Activated T-helper 2 cell treated with anti-CD3 and anti-CD28 coated beads, Interferon-gamma antibody, Interleukin-2, Interleukin-4, amounts not matched to agents 10 μg/mL and 5 μg/mL and 100 μg/mL, durations not matched to agents 14 hours and 24 hours and 36 hours (primary cell): ENCODE measurements around the gene PPAT. TPM values are rescaled to one million over a fixed set of nuclear protein-coding genes. Genes with fewer than 3 reads are reported as not detected.
A peak's percentile ranks its signal among the peaks of the same experiment; 100 is the strongest.

Experiments used
- DNase-seq: peaks from one replicate; pipeline ENCODE4 v3.0.0; 2021; ENCODE audit warnings: low spot score
- H3K27ac Mint-ChIP-seq: one replicate; pipeline ENCODE4 v1.8.0; 2021; ENCODE audit warnings: mixed read lengths
- H3K27me3 Mint-ChIP-seq: one replicate; pipeline ENCODE4 v1.8.0; 2021; ENCODE audit warnings: low read depth, mixed read lengths
- H3K36me3 Mint-ChIP-seq: one replicate; pipeline ENCODE4 v1.8.0; 2021; ENCODE audit warnings: low read depth, mixed read lengths
- H3K4me1 Mint-ChIP-seq: one replicate; pipeline ENCODE4 v1.8.0; 2021; ENCODE audit warnings: low read depth, mixed read lengths
- H3K4me3 Mint-ChIP-seq: one replicate; pipeline ENCODE4 v1.8.0; 2021; ENCODE audit warnings: low read depth, mild to moderate bottlenecking, moderate library complexity, mixed read lengths
- H3K9me3 Mint-ChIP-seq: one replicate; pipeline ENCODE4 v1.8.0; 2021; ENCODE audit warnings: mixed read lengths
- intact Hi-C: fragments of 100-400 bp; cut with micrococcal nuclease; formaldehyde crosslinking; loops from one replicate; pipeline ENCODE4 v1.15.1; 2023
- total RNA-seq: library from RNA; stranded (reverse); gene quantifications from 2 replicates; pipeline ENCODE4 v1.2.3, GENCODE V29; 2022

The PPAT gene
- total RNA-seq, 1 donor from 2014 or later = 43.4 TPM

DNA sequence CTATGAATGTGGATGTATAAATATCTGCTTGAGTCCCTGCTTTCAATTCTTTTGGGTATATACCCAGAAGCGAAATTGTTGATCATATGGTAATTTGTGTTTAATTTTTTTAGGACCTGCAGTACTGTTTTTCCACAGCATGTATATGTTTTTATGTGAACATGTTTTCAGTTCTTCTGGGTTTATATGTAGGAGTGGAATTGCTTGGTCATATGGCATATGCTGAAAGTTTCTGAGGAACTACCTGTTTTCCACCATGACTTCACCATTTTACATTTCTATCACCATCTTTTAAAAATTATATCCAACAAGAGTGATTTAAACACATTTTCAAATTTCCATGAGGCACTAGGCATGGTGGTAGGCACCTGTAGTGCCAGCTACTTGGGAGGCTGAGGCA lies 8.2 kb downstream of the PPAT start:
- Mint-ChIP-seq H3K9me3 (peaks cover 4% of the 10 kb centered on the region), H3K4me1 (peaks cover 32% of the 10 kb centered on the region), H3K4me3 (no peak overlapping the region), H3K36me3 (peaks cover 17% of the 10 kb centered on the region), H3K27me3 (no peaks in the 10 kb centered on the region), H3K27ac (no peak overlapping the region)
- intact Hi-C loops = no loop called here
- DNase-seq = no peak

DNA sequence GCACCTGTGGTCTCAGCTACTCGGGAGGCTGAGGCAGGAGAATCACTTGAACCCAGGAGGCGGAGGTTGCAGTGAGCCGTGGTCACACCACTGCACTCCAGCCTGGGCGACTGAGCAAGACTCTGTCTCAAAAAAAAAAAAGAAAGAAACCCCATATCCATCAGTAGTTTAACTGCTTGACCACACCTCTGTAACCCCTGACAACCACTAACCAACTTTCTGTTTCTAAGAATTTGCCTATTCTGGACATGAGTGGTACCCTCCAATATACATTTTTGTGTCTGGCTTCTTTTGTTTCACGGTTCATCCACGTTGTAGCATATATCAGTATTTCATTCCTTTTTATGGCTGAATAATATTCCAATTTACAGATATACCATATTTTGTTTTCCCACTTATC lies 9.1 kb downstream of the PPAT start:
- intact Hi-C loops = no loop called here
- Mint-ChIP-seq H3K4me1 (peaks cover 24% of the 10 kb centered on the region), H3K27me3 (no peaks in the 10 kb centered on the region), H3K27ac (no peak overlapping the region), H3K4me3 (no peak overlapping the region), H3K36me3 (peaks cover 11% of the 10 kb centered on the region), H3K9me3 (peaks cover 4% of the 10 kb centered on the region)
- no peak for DNase-seq

- Mint-ChIP-seq H3K4me1 (peaks cover 19% of the 10 kb centered on the region), H3K27ac (no peak overlapping the region), H3K9me3 (peaks cover 4% of the 10 kb centered on the region), H3K36me3 (peaks cover 11% of the 10 kb centered on the region), H3K27me3 (no peaks in the 10 kb centered on the region), H3K4me3 (no peak overlapping the region)
- DNase-seq = no peak
- intact Hi-C loops = no loop called here
These were observed 9.9 kb downstream of the PPAT start for GRCh38 chr4:56425518-56425917.

DNA sequence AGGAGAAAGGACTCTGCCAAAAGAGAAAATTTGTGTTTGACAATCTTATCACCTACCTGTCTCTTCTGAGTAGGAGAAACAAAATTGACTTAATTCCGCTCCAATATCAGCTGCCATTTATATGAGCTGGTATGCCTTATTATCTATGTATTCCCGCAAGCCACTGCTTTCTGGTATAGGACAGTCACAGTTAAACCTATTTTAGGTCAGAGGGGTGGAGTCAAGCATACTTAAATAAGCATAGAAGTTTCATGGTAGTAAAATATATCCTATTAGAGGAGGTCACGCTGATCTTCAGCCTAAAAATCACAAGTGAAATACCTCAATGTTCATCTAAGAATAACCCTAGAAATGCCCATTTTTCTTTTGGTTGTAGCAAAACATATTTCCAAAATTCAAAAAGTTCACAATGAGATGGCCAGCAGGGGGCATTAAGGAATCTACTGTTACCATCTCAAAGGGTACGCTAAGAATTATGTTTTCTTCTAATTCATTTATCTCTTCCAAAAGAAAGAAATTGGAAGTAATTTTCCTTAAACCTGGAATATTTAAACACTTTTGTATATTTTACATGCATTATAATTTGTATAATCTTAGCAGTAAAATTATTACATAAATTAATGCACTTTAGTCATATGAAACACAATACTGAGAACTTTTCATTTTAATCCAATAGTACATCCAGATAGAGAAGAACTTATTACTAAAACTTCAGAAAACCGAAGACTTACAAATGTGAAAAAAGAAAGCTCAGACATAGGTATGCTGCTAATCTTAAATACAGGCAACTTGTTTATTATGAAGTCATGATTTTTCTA lies 10.5 kb downstream of the PPAT start:
- Mint-ChIP-seq H3K4me1 (peaks cover 17% of the 10 kb centered on the region), H3K27ac (no peak overlapping the region), H3K36me3 (peaks cover 11% of the 10 kb centered on the region), H3K4me3 (no peak overlapping the region), H3K27me3 (no peaks in the 10 kb centered on the region), H3K9me3 (peaks cover 4% of the 10 kb centered on the region)
- intact Hi-C loops = no loop called here
- no peak for DNase-seq

DNA sequence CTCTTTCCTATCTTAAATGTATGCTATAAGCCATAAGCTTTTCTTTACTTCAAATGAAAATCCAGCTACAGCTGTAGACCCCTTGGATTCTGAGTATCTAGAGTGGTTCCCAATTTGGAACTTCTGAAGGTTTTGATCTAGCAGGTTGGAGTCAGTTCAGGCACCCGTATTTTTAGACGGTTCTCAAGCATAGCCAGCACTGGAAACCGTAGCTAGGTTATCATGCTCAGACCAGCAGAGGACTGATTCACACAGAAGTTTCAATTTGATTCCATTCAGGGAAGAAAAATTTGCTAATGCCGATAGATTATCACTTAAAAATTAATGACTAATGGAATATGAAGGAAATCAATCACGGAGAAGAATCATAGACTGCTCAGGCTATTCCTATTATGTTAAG lies 11.2 kb downstream of the PPAT start:
- H3K36me3 Mint-ChIP-seq = peaks cover 11% of the 10 kb centered on the region

DNA sequence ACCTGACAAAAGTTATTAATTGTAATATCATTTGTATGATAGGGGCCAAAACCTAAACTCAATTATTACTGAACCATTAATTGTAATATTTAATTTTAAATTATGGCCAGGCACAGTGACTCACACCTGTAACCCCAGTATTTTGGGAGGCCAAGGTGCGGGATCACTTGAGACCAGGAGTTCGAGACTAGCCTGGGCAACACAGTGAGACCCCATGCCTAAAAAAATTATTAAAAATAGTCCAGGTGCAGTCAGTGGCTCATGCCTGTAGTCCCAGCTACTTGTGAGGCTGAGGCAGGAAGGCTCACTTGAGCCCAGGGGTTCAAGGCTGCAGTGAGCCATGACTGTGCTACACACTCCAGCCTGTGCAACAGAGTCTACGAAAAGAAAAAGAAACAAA lies 18.0 kb downstream of the PPAT start:
- Mint-ChIP-seq H3K27me3 (no peaks in the 10 kb centered on the region), H3K36me3 (peaks cover 2% of the 10 kb centered on the region), H3K4me1 (peaks cover 8% of the 10 kb centered on the region), H3K27ac (no peak overlapping the region), H3K4me3 (no peak overlapping the region), H3K9me3 (no peaks in the 10 kb centered on the region)
- intact Hi-C loops = no loop called here
- no peak for DNase-seq

More for the DNA sequence above, 11.2 kb downstream of the PPAT start:
- H3K27ac Mint-ChIP-seq = no peak overlapping the region
- intact Hi-C loops = no loop called here
- peaks cover 4% of the 10 kb centered on the region for H3K9me3 Mint-ChIP-seq
- H3K27me3 Mint-ChIP-seq = no peaks in the 10 kb centered on the region
- H3K4me1 Mint-ChIP-seq = peaks cover 10% of the 10 kb centered on the region
- H3K4me3 Mint-ChIP-seq = no peak overlapping the region
- DNase-seq = no peak

GRCh38 chr4:56416349-56416748 lies 19.1 kb downstream of the PPAT start:
- H3K4me1 Mint-ChIP-seq = peaks cover 8% of the 10 kb centered on the region
- no peak overlapping the region for H3K4me3 Mint-ChIP-seq
- H3K27ac Mint-ChIP-seq = no peak overlapping the region
- H3K9me3 Mint-ChIP-seq = no peaks in the 10 kb centered on the region
- no peak for DNase-seq
- intact Hi-C loops = no loop called here
- H3K27me3 Mint-ChIP-seq = no peaks in the 10 kb centered on the region
- H3K36me3 Mint-ChIP-seq = peaks cover 2% of the 10 kb centered on the region

GRCh38 chr4:56414135-56414670 lies 21.2 kb downstream of the PPAT start:
- no peak overlapping the region for H3K4me3 Mint-ChIP-seq
- no peak overlapping the region for H3K27ac Mint-ChIP-seq
- intact Hi-C loops = no loop called here

GRCh38 chr4:56410247-56411062 lies 25.0 kb downstream of the PPAT start:
- Mint-ChIP-seq H3K9me3 (no peaks in the 10 kb centered on the region), H3K27ac (peak overlapping the region; percentile 45), H3K4me3 (no peak overlapping the region), H3K27me3 (no peaks in the 10 kb centered on the region), H3K36me3 (peaks cover 25% of the 10 kb centered on the region), H3K4me1 (peaks cover 17% of the 10 kb centered on the region)
- intact Hi-C loops = loop anchor here (2.0 kb wide), 1 partner anchor 24 kb away; the partner anchor contains the start of gene AASDH
- no peak for DNase-seq

More at GRCh38 chr4:56414135-56414670, 21.2 kb downstream of the PPAT start:
- Mint-ChIP-seq H3K36me3 (peaks cover 2% of the 10 kb centered on the region), H3K9me3 (no peaks in the 10 kb centered on the region), H3K27me3 (no peaks in the 10 kb centered on the region), H3K4me1 (peaks cover 18% of the 10 kb centered on the region)
- DNase-seq = no peak

- DNase-seq = no peak
- Mint-ChIP-seq H3K27ac (no peak overlapping the region), H3K4me1 (peaks cover 17% of the 10 kb centered on the region), H3K4me3 (no peak overlapping the region), H3K36me3 (peaks cover 29% of the 10 kb centered on the region), H3K9me3 (no peaks in the 10 kb centered on the region), H3K27me3 (no peaks in the 10 kb centered on the region)
- intact Hi-C loops = loop anchor here (2.0 kb wide), 1 partner anchor 23 kb away; the partner anchor contains the start of gene AASDH
These were observed 25.8 kb downstream of the PPAT start for GRCh38 chr4:56409511-56410090.

DNA sequence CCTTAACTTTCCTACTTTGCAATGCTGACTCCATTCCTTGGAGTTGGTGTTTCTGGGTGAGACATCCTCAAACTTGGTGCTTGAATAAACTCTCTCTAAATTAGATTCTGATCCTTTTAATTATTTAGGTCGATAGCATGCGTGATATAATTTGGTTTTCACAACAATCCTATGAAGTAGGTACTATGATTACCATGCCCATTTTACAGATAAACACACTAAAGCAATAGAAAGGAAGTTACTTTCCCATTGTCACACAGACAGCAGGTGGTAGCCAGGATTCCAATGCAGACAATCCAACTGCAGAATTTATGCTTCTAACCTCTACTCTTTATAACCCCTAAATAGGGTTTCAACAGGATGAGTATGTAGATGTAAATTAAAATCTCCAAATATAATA lies 26.4 kb downstream of the PPAT start:
- Mint-ChIP-seq H3K4me3 (no peak overlapping the region), H3K4me1 (peaks cover 15% of the 10 kb centered on the region), H3K36me3 (peaks cover 29% of the 10 kb centered on the region), H3K9me3 (no peaks in the 10 kb centered on the region), H3K27me3 (no peaks in the 10 kb centered on the region), H3K27ac (peak overlapping the region; percentile 39)
- no peak for DNase-seq
- intact Hi-C loops = no loop called here

DNA sequence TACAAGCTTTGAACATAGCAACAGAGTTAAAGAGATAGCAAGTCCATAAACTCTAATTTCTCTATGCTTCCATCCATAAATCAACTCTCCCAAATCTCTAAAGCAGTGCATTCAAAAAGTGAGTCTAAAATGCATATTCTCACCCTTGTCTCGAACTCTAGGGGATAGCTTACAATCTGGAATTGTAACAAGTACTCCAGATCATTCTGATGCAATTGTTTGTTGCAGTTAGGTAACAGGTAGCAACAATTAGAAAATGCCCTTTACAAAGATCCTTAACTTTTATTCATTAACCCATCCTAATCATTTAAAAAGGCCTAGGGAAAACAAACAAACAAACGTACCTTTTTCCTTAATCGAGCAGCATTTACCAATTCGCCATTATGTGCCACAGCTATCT lies 29.3 kb downstream of the PPAT start:
- intact Hi-C loops = no loop called here
- Mint-ChIP-seq H3K4me3 (no peak overlapping the region), H3K9me3 (no peaks in the 10 kb centered on the region), H3K36me3 (peaks cover 40% of the 10 kb centered on the region), H3K27me3 (no peaks in the 10 kb centered on the region), H3K4me1 (peaks cover 13% of the 10 kb centered on the region), H3K27ac (no peak overlapping the region)
- DNase-seq = no peak
